NCI-H2196 (cell line): ENCODE results near the gene AK8.

ENCODE experiments used
- DNase-seq: peaks from one replicate; lab custom pipeline; 2025; ENCODE audit not compliant: unreplicated experiment; lab: John Stamatoyannopoulos, UW

AK8 gene

DNA sequence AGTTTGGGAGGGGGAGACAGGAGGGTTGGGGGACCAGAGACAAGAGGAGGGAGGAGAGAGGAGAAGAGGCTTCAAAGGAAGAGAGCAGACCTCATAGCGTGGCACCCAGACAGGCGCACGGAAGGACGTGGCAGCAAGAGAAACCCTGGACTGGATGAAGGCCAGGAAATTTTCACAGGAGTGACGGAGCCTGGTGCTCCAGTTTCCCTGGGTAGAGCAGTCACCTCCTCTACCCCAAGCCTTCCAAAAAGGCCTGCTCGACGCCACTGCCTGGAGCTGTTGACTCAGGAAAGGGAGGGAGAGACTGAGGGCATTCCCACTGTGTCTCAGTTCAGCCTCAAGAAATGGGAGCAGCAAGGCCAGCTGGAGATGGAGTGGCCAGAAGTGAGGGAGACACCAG is 19.3 kb downstream of the AK8 start:
- no peak for DNase-seq

DNA sequence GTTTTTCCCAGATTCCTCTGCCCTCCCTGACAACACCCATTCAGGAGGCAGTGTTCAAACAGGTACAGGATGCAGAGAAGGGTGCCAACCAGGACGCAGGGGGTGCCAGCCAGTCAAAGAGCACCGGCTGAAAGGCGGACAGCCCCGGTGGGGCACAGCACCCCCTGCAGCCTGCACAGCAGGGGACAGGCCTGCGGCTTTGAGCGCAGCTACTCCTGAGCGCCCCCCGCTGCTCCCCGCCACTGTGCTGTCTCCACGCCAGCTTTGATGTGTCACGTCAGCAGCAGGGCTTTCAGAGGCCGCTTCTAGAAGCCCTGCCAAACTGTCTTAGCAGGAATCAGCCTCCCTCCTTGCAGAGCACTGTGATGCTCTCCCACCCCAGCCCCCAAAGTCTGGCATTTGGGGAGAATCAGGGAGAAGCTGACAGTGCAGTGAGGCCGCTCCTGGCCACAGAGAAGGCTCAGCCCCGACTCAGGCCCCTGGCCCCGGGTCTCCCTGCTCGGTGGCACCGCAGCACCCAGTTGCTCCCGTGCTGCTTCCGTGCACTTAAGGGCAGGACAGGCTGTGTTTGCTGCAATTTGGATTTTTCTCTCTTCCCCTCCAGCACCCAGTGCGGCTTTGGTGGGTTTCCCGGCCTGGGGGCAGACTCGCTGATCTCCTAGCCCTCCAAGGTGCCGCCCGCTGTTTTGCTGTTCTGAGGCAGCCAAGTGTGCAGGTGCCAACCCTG is 20.3 kb downstream of the AK8 start:
- DNase-seq = no peak

DNA sequence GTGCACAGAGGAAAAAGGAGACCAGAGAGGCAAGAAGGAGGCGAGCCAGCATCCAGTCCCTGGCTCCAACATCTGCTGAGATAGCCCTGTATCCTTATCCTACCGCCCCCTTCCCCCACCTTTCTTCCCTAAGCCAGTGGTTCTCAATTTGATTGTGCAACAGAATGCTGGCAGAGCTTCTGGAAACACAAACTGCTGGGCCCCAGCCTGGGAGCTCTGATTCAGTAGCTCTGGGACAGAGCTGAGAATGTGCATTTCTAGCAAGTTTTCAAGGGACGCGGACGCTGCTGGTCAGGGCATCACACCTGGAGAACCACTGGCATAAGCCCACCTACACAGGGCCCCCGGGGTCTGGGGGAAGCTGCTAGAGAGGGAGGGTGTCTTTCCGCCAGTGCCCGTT is 21.1 kb downstream of the AK8 start:
- DNase-seq = no peak

DNA sequence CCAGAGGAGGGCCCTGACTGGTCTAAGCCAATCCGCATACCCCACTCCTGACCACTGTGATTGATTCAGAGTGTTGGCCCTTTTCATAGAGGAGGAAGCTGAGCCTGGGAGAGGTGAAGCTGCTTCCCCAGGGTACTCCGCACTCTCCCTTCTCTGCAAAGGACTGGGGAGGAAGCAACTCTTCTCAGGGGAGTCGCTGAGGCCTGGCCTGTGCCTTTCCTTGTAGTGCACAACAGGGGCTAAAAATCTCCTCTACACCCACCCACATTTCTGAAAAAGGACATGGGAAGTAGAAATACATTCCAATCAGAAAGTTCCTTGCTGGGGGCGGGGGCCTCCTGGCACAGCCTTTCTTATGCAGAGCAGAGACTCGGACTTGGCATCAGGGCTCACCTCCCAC is 22.2 kb downstream of the AK8 start:
- no peak for DNase-seq

DNA sequence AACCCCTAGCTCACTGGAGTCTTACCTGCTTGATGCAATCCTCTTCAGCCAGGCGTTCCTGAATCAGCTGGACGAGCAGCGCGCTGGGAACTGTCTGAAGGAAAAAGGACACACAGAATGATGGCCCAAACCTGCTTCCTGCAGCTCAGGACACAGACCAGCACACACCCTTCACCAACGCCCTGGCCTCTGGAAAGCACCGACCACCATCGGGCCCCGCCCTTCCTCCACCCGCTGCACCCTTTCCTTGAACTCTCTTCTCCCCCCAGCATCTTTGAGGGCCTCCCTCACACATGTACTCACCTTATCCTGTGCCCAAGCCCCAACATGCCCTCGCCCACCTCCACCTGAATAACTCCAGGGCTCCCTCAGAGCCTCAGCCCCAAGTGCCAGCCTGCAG is 23.3 kb downstream of the AK8 start:
- DNase-seq = no peak

DNA sequence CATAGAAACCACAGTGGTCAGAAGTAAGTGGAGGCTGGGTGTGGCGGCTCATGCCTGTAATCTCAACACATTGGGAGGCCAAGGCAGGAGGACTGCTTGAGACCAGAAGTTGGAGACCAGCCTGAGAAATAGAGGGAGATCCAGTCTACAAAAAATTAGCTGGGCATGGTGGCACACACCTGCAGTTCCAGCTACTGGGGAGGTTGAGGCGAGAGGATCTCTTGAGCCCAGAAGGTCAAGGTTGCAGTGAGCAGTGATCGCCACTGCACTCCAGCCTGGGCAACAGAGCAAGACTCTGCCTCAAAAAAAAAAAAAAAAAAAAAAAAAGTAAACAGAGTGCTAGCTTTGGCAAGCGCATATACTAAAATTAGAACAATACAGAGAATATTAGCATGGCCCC is 24.6 kb downstream of the AK8 start:
- DNase-seq = no peak

DNA sequence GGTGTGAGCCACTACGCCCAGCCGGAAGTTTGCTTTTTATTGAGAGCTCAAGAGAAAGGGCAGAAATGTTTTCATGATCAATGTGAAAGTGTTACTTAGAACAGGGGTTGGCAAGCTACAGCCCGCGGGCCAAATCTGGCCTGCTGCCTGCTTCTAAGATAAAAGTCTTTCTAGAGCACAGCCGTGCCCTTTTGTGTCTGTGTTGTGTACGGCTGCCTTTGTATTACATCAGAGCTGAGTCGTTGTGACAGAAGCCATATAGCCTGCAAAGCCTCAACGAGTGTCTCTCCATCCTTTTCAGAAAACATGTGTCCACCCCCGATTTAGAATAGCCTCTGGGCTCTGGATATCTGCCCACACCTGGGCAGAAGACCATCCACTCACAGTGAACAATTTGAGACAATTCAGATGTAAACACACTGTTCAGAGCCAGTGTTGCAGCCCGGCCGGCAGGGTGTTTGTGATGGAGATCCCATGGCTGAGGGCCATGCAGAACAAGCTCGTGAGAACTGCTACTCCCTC is 28.8 kb downstream of the AK8 start:
- no peak for DNase-seq

DNA sequence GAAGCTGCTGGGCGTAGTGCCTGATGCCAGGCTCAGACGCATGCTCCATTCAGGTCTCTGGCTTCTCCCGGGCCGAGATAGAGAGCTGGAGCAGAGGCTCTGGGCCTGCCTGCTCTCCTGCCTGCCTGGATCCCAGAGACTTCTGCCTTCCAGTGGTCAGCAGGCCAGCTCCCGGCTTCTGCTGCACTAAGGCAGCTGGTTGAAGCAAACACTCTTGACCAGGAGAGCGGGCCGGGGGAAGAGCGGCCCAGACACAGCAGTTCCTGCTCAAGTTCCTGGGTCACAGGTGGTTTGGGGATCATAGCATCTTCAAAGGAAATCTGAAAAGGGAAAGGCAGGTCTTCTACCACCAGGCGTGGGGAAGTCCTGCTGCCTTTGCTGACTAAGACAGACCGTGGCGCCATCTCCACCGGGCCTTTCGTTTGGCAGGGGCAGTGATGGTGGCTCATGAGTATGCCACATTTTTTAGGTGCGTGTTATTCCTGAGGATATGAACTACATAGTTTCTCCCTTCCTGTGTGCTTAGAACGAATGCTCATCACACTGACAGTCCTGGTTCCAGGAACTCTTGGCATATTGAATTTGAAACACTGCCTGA is 31.1 kb downstream of the AK8 start:
- no peak for DNase-seq

DNA sequence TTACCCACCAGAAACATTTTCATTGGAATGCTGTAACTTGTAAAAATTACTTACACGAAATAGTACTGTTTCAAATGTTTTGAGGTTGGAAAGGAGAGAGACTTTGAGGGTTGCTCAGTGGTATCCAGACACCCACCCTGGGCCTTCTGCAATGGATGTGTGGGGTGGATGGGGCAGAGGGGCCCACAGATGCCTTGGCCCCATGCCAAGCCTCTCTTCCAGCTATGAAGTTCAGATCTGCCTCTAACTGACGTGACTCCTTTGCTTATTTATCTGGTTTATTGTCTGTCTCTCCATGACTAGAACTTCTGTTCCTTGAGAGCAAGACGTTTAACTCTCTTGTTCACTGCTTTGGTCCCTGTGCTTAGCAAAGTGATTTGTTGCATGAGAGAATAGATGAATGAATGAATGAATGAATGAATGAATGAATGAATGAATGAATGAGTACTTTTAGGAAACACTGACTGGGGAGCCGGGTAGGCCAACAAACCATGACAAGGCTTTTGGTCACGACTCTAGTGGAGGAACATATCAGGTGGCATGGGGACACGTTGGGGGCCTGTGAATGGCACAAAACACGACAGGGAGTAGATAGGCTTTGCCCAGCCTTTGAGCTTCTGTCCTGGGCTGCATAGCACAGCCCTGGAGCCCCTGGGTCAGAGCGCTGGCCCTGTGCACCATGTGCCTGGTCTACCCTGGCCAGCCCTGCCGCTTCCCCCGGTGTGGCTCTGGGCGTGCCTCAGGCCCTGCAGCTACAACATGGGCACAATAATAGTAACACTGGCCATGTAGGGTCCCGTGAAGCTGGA is 31.8 kb downstream of the AK8 start:
- DNase-seq = no peak

DNA sequence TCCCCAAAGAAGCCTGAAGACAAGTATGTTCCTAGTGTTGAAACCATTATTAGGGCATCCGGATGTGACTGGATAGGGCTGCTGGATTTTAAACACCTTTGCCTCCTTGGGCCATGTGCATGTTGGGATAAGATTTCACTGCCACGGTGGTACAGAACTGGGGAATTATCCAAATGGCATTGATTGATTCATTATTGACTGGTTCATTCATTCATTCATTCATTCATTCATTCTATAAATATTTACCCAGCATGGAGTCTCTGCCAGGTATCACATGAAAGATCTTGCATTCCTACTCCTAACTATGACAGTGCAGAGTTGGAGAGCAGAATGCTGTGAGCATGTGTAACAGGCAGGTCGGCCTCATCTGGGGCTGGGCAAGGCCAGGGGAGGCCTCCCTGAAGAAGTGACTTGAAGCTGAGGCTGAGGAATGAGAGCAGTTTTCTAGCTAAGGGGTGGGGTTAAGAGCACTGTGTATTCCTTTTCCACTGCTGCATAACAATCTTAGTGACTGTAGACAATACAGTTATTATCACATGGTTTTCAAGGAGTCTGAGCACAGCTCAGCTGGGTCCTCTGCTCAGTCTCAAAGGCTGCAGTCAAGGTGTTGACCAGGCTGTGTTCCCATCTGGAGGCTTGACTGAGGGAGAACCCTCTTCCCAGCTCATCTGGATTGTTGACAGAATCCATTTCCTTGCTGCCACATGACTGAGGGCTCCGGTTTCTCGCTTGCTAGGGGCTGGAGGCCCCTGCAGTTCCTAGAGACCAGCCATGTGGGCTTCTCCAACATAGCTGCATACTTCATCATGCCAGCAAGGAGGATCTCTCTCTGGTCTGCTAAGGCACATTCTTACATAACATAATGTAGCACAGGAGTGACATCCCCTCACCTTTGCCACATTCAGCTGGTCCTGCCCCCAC is 35.7 kb downstream of the AK8 start:
- DNase-seq = no peak

DNA sequence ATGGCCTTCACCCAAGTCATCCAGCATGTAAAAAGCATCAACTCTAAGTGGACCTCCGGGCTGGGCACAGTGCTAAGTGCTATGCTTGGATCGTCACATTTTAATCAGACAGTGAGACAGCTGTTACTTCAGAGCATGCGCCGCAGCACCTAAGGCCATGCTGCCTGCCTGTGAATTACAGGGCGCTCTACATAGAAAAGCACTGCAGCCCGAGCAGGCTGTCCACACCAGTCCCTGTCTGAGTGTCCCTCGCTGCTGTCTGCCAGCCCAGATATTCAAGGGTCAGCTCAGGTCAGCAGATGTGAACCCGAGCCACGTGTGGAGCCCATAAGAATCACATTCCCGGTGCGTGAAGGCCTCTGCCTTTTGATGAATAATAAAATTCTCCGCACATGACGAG is 37.1 kb downstream of the AK8 start:
- no peak for DNase-seq

DNA sequence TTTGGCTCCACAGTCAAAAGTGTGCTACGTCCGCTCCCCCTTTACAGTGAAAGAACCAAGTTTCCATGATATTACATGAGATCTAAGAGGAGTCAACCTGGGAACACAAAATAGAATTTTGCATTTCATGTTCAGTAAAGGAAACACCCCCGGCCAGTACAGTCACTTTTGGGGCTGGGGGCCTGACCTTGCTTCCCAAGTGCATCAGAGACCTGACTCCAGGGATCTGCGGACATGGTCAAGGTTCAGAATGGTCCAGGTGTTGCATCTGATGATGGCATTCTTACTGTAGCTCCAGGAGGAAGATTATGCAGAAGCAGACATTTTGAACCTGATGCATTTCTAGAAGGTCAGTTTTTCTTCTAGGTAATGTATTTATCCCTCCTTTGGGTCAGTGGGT is 39.8 kb downstream of the AK8 start:
- no peak for DNase-seq

DNA sequence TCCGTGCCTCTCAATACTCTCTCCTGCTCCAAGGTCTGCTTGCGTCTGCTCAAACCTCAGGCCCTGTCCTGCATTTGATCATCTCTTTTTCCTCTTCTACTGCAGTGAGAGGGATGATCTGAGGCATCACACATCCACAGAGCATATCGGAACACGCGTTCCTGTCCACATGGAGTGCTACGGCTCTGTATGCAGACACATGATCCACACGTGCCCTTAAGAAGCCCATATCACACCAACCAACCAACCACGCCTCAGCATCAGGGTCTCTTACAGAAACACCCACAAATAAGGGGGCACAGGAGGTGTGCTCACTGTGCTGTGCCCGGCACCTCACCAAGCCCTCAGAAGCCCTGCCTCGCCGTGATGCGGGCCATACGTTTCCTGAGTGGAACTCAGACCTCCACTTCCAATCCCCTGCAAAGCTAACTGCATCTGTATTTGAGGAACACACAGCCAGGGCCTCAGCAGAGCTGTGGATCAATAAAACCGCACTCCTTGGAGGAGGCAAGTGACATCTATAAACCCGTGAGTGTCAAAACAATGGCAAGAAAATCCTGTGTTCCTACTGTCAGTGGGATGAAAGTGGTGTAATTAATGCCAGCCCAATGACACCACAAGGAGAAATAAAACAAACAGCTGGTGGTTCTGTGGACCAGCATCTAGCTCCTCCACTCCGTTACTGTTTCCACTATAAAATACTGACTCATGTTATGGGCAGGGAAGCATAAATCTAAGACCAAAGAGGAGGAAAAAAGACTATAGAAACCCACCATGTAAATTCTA is 40.4 kb downstream of the AK8 start:
- no peak for DNase-seq

DNA sequence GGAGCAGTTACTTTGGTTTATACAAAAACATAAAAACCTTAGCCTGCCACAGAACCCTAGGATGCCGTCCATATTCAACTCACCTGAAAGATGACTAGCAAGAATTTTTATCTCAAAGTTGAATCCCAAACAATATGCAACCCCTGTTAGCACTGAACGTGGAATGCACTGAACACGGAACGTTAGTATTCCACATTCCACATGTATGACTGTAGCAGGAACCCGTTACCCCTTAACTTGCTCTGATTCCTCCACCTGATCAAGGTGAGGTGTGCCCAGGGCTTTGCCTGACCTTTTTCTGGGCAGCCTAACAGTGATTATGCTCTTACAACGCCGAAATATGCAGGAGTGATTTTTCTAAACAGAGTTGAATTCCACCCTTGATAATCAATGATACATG is 43.7 kb downstream of the AK8 start:
- DNase-seq = no peak

DNA sequence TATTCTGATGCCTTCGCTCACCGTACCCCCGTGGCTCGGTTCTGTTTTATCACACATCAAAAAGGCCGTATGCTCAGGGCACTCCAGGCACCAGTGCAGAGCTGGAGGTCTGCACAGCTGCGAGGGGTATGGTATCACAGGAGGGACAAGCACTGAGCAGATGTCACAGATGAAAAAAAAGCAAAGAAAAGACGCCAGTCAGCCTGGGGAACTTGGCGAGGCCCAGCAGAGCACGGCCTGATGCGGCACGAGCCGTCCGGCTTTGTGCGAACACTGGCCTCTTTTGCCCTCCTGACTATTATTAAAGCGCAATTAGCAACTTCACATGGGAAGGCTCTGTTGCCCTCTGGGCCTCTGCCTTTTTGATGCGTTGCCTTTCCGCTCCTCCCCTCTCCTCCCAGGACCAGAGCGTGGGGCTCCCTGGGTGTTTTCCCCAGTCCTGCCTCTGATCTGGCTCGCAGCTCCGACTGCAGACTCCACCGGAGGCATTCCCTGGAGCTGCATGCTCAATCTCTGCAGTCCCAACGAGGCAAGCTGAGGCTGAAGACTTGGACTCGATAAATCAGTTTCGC is 44.4 kb downstream of the AK8 start:
- no peak for DNase-seq

DNA sequence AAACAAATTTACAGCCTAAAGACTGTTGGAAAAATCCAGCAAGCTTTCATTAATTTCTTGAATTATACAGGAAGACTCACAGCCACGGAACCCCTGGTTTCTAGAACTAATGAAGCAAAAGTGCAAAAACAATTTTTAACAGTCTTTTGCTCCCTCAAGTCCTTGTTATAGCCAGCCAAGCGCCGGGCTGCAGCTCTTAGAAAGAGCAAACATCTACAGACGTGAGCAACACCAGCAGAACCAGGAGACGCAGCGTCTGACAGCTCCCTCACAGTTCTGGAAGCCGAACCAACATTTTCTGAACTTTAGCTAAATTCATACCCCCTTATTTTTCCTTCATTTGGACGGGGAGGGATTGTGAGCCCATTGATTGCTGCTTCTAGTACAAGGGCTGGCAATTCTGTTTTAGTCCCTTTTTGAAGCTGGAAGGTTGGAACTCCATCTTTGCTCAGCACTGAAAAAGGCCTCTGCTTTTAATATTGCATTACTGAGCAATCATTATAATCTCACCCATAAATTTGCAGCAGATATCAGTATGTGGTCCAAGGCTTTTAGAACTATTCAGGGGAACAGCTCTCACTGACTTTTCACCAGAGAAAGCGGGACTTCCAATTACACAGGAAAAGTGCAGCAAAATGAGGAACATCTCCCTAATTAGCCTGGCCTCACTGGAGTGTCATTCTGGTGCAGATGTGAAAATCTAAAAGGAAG is 45.8 kb downstream of the AK8 start:
- no peak for DNase-seq

DNA sequence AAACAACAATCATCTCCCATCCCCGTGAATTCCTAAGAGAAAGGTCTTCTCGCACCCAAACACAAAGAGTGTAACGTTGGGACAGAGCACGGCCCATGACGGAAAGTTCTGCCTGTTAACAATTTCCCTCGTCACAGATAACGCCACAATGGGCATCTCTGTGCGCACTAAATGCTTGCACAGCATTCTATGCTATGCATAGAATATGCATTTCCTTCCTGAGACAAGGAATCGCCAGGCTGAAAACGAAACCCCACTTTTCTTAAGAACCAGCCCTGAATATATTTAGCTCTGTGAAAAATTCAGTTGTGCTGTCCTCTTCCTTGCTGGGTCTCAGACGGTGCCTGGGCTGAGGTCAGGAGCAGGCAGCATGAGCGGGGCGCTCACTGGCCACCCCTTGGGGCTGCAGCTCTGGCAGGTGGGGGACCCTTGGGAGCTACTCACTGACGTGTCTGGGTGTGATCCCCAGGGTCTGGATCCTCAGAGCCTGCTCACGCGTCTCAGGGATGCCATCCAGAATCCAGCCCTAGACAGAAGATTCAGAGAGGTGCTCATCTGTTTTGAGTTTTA is 49.8 kb downstream of the AK8 start:
- DNase-seq = no peak

DNA sequence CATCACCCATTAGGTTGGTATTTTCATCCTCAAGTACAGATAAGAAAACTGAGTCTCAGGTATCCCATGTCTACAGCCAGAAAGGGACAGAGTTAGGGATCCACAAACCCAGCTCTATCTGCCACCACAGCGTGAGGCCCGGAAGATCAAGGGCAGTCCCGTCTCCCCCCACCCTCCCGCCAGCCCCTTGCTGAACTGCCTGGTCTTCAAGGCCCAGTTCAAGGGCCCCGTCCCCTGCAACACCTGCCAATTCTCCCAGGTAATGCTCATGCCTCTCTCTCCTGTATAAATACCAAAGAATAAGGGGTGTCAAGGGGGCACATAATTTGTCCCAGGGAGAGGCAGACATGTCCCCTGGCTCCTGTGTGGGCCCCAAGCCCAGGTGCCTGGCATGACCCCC is 50.7 kb downstream of the AK8 start:
- DNase-seq = no peak
